GM12878 (cell line): ENCODE results near the gene SHPK. TPM values are rescaled to one million over a fixed set of nuclear protein-coding genes. Genes with fewer than 3 reads are reported as not detected.

Source experiments
- BACH1 ChIP-seq: fragments of 450-650 bp; IDR thresholded peaks from 2 replicates; pipeline ENCODE4 v1.6.1; 2017; ENCODE audit warnings: mild to moderate bottlenecking, borderline replicate concordance
- CEBPZ ChIP-seq: fragments of 150-350 bp; IDR thresholded peaks from 2 replicates; pipeline ENCODE4 v1.6.1; 2016; ENCODE audit warnings: low read depth, low read length
- CHD4 ChIP-seq: fragments of 200-600 bp; sonication (generic); IDR thresholded peaks from 2 replicates; pipeline ENCODE4 v1.6.1; 2016; ENCODE audit warnings: mild to moderate bottlenecking
- CREB1 ChIP-seq: IDR thresholded peaks from 2 replicates; pipeline ENCODE4 v1.6.1; 2012; ENCODE audit warnings: low read depth, mild to moderate bottlenecking, inconsistent platforms
- EGR1 ChIP-seq, 2 experiments: IDR thresholded peaks; 1 replicate in 1 of 2; 2 replicates in 1 of 2; pipeline ENCODE4 v1.6.1; 2011 to 2012; ENCODE audit warnings: low read depth in 2 of 2, low read length in 2 of 2, borderline replicate concordance in 1 of 2, mild to moderate bottlenecking in 1 of 2, moderate library complexity in 1 of 2
- FOS ChIP-seq: IDR thresholded peaks from 3 replicates; pipeline ENCODE4 v1.6.1; 2011; ENCODE audit warnings: borderline replicate concordance; ENCODE audit not compliant: insufficient read length; ENCODE audit errors: extremely low read depth
- GATAD2B ChIP-seq: fragments of 450-650 bp; conservative IDR thresholded peaks from 2 replicates; pipeline ENCODE4 v1.6.1; 2017; ENCODE audit warnings: low read depth, mild to moderate bottlenecking, moderate library complexity
- KAT2A ChIP-seq: conservative IDR thresholded peaks from 2 replicates; pipeline ENCODE4 v1.6.1; 2011; ENCODE audit warnings: low read depth, low read length; ENCODE audit not compliant: control insufficient read depth
- KDM1A ChIP-seq: fragments of 200-600 bp; sonication (generic); IDR thresholded peaks from 2 replicates; pipeline ENCODE4 v1.6.1; 2016; ENCODE audit warnings: borderline replicate concordance
- LARP7 ChIP-seq: fragments of 450-650 bp; IDR thresholded peaks from 2 replicates; pipeline ENCODE4 v1.6.1; 2017; ENCODE audit warnings: mild to moderate bottlenecking
- MEF2A ChIP-seq: IDR thresholded peaks from 2 replicates; pipeline ENCODE4 v1.6.1; 2011; ENCODE audit warnings: low read depth, mild to moderate bottlenecking, low read length, moderate library complexity; ENCODE audit not compliant: insufficient read depth
- NFIC ChIP-seq: IDR thresholded peaks from 2 replicates; pipeline ENCODE4 v1.6.1; 2012; ENCODE audit warnings: low read depth, mild to moderate bottlenecking, inconsistent platforms, low read length, moderate library complexity
- NFYB ChIP-seq: IDR thresholded peaks from 2 replicates; pipeline ENCODE4 v1.6.1; 2011; ENCODE audit warnings: low read depth, mild to moderate bottlenecking, low read length, improper control_type of control experiment, moderate library complexity; ENCODE audit not compliant: insufficient read depth
- PAX8 ChIP-seq: fragments of 450-650 bp; IDR thresholded peaks from 2 replicates; pipeline ENCODE4 v1.6.1; 2017; ENCODE audit warnings: mild to moderate bottlenecking, moderate library complexity
- RFX5 ChIP-seq: IDR thresholded peaks from 2 replicates; pipeline ENCODE4 v1.6.1; 2011; ENCODE audit warnings: low read depth, low read length, improper control_type of control experiment
- TARDBP ChIP-seq: IDR thresholded peaks from 2 replicates; pipeline ENCODE4 v1.6.1; 2016; ENCODE audit warnings: borderline replicate concordance
- TBL1XR1 ChIP-seq: IDR thresholded peaks from 2 replicates; pipeline ENCODE4 v1.6.1; 2012; ENCODE audit warnings: low read depth, low read length, improper control_type of control experiment
- polyA plus RNA-seq, 11 experiments: library from polyadenylated mRNA; depleted of rRNA in 4 of 11; unstranded in 6 of 11; stranded (reverse) in 5 of 11; fragments of >200 nt; fragmentation: Nextera tagmentation in 4 of 11; fragmentation: Illumina TruSeq in 1 of 11; extraction: Ambion mirVana in 4 of 11; extraction: Trizol in 1 of 11; gene quantifications; 1 replicate in 1 of 11; 2 replicates in 10 of 11; pipeline versions ENCODE4 v1.2.1 to v1.2.3, GENCODE V29; 2011 to 2016; ENCODE audit warnings: inconsistent platforms in 2 of 11, missing spikeins in 2 of 11, low read depth in 1 of 11
- total RNA-seq, 4 experiments: library from RNA; depleted of rRNA in 3 of 4; stranded (reverse); fragments of >200 nt in 3 of 4; fragmentation: Illumina TruSeq in 1 of 4; extraction: Trizol in 1 of 4; gene quantifications; 2 replicates each; pipeline versions ENCODE4 v1.2.1 to v1.2.3, GENCODE V29; 2013 to 2021
- TF ChIP-seq, protein P1 (sequence below): IDR thresholded peaks from 2 replicates; pipeline ENCODE4 v1.6.1; 2011; ENCODE audit warnings: borderline replicate concordance, low read depth, mild to moderate bottlenecking, moderate library complexity, low read length; ENCODE audit not compliant: insufficient read depth, poor library complexity, severe bottlenecking
- TF ChIP-seq, protein P2 (sequence below): fragments of 450-650 bp; formaldehyde crosslinking; IDR thresholded peaks from 2 replicates; pipeline ENCODE4 v1.4.0; 2022; ENCODE audit warnings: mild to moderate bottlenecking, moderate library complexity

SHPK gene
- total and polyA plus RNA-seq, 10 of the 15 experiments (the other 5 are each of a cell fraction or from before 2014, with no cell fraction given), result 1.7 to 16.6 (median 12.9) TPM

GRCh38 chr17:3668279-3669084 lies 32.4 kb upstream of the SHPK start, which contains the start of the genes EMC6 and TAX1BP3 (continued):
- peak in 1 of 2 experiments; percentile 55; a peak in 2 of 3 replicates for TF ChIP-seq EGR1 (IDR thresholded peaks at IDR 0.05; ENCODE audit: borderline replicate concordance in 1 of 2, low read depth in 2 of 2, low read length in 2 of 2)
- TF ChIP-seq, protein P1, sequence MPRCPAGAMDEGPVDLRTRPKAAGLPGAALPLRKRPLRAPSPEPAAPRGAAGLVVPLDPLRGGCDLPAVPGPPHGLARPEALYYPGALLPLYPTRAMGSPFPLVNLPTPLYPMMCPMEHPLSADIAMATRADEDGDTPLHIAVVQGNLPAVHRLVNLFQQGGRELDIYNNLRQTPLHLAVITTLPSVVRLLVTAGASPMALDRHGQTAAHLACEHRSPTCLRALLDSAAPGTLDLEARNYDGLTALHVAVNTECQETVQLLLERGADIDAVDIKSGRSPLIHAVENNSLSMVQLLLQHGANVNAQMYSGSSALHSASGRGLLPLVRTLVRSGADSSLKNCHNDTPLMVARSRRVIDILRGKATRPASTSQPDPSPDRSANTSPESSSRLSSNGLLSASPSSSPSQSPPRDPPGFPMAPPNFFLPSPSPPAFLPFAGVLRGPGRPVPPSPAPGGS, result peak; percentile 8
- 0 out of 2 replicates have a peak, but pooled peaks have one; percentile 59 for TF ChIP-seq TARDBP
- no peak for TF ChIP-seq GATAD2B
- TF ChIP-seq, protein P2, sequence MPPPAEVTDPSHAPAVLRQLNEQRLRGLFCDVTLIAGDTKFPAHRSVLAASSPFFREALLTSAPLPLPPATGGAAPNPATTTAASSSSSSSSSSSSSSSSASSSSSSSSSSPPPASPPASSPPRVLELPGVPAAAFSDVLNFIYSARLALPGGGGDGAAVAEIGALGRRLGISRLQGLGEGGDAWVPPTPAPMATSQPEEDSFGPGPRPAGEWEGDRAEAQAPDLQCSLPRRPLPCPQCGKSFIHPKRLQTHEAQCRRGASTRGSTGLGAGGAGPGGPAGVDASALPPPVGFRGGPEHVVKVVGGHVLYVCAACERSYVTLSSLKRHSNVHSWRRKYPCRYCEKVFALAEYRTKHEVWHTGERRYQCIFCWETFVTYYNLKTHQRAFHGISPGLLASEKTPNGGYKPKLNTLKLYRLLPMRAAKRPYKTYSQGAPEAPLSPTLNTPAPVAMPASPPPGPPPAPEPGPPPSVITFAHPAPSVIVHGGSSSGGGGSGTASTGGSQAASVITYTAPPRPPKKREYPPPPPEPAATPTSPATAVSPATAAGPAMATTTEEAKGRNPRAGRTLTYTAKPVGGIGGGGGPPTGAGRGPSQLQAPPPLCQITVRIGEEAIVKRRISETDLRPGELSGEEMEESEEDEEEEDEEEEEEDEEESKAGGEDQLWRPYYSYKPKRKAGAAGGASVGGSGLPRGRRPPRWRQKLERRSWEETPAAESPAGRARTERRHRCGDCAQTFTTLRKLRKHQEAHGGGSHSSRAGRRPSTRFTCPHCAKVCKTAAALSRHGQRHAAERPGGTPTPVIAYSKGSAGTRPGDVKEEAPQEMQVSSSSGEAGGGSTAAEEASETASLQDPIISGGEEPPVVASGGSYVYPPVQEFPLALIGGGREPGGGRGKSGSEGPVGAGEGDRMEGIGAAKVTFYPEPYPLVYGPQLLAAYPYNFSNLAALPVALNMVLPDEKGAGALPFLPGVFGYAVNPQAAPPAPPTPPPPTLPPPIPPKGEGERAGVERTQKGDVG (CRISPR knock-in tag), result no peak
- TF ChIP-seq KAT2A, result no peak
- no peak for TF ChIP-seq FOS
- no peak for TF ChIP-seq CHD4
- no peak for TF ChIP-seq CEBPZ
- TF ChIP-seq NFIC, result no peak
- TF ChIP-seq CREB1, result no peak
- no peak for TF ChIP-seq KDM1A
- no peak for TF ChIP-seq MEF2A
- no peak for TF ChIP-seq RFX5
- peak; percentile 31; the same call in 1 of the 2 replicates for TF ChIP-seq BACH1
- no peak for TF ChIP-seq TBL1XR1
- TF ChIP-seq PAX8, result no peak
- peak; percentile 53; the same call in 1 of the 2 replicates for TF ChIP-seq LARP7
- peak; percentile 92 for TF ChIP-seq NFYB
